ENCODE measurements around the gene IER5L. TPM values are rescaled to one million over a fixed set of nuclear protein-coding genes. Genes with fewer than 3 reads are reported as not detected.

Gene IER5L
- total RNA-seq, 4 donors from 2014 or later: 5.0 to 24.2 (median 12.9) TPM

GRCh38 chr9:129211686-129212085 lies 33.6 kb upstream of the IER5L start:
- 77% methylated on average over 7 of the region's 7 CpGs for WGBS
- H3K36me3 ChIP-seq: no peaks in the 10 kb centered on the region
- intact Hi-C loops (cut with DNase I): no loop called here

GRCh38 chr9:129210125-129210524 lies 32.1 kb upstream of the IER5L start:
- TF ChIP-seq CTCF (IDR thresholded peaks at IDR 0.05) (no peak), POLR2A (IDR thresholded peaks at IDR 0.05; ENCODE audit: low read depth) (no peak), EP300 (IDR thresholded peaks at IDR 0.05) (no peak), POLR2AphosphoS5 (IDR thresholded peaks at IDR 0.05) (no peak)
- no peaks in the 10 kb centered on the region for H3K9me3 ChIP-seq
- H3K27ac ChIP-seq (replicated peaks in 1 of 4): no peak overlapping the region
- no peaks in the 10 kb centered on the region for H3K4me1 ChIP-seq
- H3K36me3 ChIP-seq: no peaks in the 10 kb centered on the region
- no peaks in the 10 kb centered on the region for H3K27me3 ChIP-seq
- DNase-seq (ENCODE audit: extremely low spot score): no peak
- intact Hi-C loops (cut with DNase I): no loop called here
- 100% methylated on average over 4 of the region's 5 CpGs for WGBS
- H3K4me3 ChIP-seq: no peak overlapping the region

More at GRCh38 chr9:129211686-129212085, 33.6 kb upstream of the IER5L start:
- Histone ChIP-seq H3K4me1 (no peaks in the 10 kb centered on the region), H3K9me3 (no peaks in the 10 kb centered on the region), H3K27ac (replicated peaks in 1 of 4) (no peak overlapping the region), H3K4me3 (no peak overlapping the region), H3K27me3 (no peaks in the 10 kb centered on the region)
- TF ChIP-seq CTCF (IDR thresholded peaks at IDR 0.05) (no peak), POLR2A (IDR thresholded peaks at IDR 0.05; ENCODE audit: low read depth) (no peak), POLR2AphosphoS5 (IDR thresholded peaks at IDR 0.05) (no peak), EP300 (IDR thresholded peaks at IDR 0.05) (no peak)
- DNase-seq (ENCODE audit: extremely low spot score): no peak

GRCh38 chr9:129209580-129209979 lies 31.5 kb upstream of the IER5L start:
- 76% methylated on average over 7 of the region's 7 CpGs for WGBS
- no peak overlapping the region for H3K27ac ChIP-seq (replicated peaks in 1 of 4)
- H3K27me3 ChIP-seq: no peaks in the 10 kb centered on the region
- no peaks in the 10 kb centered on the region for H3K36me3 ChIP-seq
- intact Hi-C loops (cut with DNase I): no loop called here
- TF ChIP-seq CTCF (IDR thresholded peaks at IDR 0.05) (no peak), POLR2A (IDR thresholded peaks at IDR 0.05; ENCODE audit: low read depth) (no peak), EP300 (IDR thresholded peaks at IDR 0.05) (no peak), POLR2AphosphoS5 (IDR thresholded peaks at IDR 0.05) (no peak)
- no peak overlapping the region for H3K4me3 ChIP-seq
- H3K4me1 ChIP-seq: no peaks in the 10 kb centered on the region
- DNase-seq (ENCODE audit: extremely low spot score): no peak
- no peaks in the 10 kb centered on the region for H3K9me3 ChIP-seq

GRCh38 chr9:129209109-129209508 lies 31.0 kb upstream of the IER5L start:
- Histone ChIP-seq H3K4me1 (no peaks in the 10 kb centered on the region), H3K4me3 (no peak overlapping the region), H3K27ac (replicated peaks in 1 of 4) (no peak overlapping the region), H3K27me3 (no peaks in the 10 kb centered on the region), H3K36me3 (no peaks in the 10 kb centered on the region), H3K9me3 (no peaks in the 10 kb centered on the region)
- TF ChIP-seq POLR2A (IDR thresholded peaks at IDR 0.05; ENCODE audit: low read depth): no peak
- TF ChIP-seq POLR2AphosphoS5 (IDR thresholded peaks at IDR 0.05): no peak
- TF ChIP-seq CTCF (IDR thresholded peaks at IDR 0.05): no peak
- no peak for TF ChIP-seq EP300 (IDR thresholded peaks at IDR 0.05)
- 96% methylated on average over 4 of the region's 4 CpGs for WGBS
- intact Hi-C loops (cut with DNase I): no loop called here
- no peak for DNase-seq (ENCODE audit: extremely low spot score)

Measured in esophagus muscularis mucosa (tissue), 4 donors.